CD4-positive, alpha-beta T cell treated with Interleukin-4 for 1 hour (primary cell): ENCODE data around the gene MYCL.
"Not testable (repeated sequence)": the region's sequence is repeated elsewhere in the genome, so short reads cannot be mapped to it uniquely, and the experiment has no call there.

Experiments
- DNase-seq, 2 donors: peaks; one replicate each; pipeline ENCODE4 v3.0.0-alpha.2; 2020 to 2022

Gene MYCL

GRCh38 chr1:39890273-39890672, 11.4 kb downstream of the MYCL start:
- no peak for DNase-seq

DNA sequence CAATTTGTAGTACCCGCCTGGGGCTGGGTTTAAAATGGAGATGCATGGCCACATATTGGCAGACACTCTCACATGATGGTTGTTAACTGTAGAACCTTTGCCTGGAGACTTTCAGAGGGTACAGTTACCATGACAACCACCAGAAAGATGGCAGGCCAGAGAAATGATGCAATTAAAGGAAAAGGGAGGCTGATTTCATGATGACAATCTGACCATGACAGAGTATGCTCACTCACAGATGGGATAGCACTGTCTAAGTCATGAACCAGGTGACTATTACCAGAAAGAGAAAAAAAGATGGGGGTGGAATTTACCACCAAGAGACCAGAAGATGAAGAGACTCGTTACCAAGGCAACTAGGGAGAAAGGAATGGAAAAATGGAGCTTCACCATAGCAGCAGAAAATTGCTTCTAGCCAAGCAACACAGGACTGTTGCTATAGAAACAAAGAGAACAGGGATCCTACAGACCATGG, 14.9 kb downstream of the MYCL start:
- no peak for DNase-seq

GRCh38 chr1:39885516-39885915, 16.2 kb downstream of the MYCL start:
- no peak for DNase-seq

GRCh38 chr1:39882152-39882551, 19.6 kb downstream of the MYCL start:
- no peak for DNase-seq

DNA sequence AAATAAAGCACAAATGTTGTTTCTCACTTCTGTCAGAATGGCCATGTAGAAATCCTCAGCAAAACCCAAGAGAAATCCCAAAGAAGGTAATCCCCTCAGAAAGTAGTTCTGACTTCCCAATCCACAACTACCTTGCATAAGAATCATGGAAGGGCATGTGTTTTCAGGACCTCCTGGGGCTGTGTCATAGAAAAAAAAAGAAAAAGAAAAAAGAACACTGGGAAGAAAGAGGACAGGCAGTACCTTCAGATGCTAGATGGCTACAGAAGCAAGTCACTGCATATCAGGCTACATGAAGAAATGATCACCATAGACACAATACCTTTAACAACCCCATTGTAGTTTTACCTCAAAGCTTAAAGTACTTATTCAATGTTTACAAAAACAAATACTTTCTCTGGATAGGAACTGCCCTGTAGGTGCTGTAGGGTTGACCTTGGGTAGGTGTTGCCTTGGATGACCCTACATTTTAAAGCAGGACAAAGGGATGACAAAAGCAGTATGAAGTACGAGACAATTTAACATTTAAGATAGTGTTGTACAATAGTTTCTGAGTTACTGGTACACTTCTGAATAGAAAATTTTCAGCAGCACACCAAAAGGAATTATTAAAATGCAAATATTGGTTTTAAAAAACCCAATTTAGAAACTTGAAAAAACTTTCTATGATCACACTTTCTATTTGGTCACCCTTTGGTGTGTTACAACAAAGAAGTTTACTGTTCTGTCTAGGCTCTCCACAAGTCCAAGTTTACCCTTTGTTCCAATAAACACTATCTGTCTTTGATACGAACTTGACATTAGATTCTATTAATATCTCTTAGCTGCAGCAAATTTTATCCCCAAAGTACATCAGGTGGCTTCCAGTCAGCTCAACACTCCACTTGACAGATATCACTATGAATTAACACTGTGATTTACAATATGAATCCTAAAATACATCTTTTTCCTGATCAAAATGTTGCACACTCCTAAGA, 23.4 kb downstream of the MYCL start:
- no peak for DNase-seq

DNA sequence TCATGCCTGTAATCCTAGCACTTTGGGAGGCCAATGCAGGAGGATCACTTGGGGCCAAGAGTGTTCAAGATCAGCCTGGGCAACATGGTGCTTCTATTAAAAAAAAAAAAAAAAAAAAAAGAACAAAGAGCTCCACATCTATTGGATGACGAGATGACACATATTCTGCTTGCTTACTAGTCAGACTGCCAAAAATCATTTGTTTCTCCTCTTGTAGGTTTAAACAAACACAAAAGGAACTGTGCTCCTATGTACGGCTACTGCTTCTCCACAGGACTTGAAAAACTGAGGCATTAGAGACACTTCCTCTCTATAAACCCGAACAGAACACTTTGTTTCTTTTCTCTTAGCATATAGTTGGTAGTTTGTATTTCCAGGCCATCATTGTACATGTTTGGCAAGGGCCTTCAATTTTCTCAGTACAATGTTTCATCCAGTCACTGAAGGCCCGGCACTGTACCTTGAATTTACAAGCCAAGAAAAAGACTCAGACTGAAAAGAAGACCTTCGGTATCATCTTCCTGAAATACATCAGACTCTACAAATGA, 24.4 kb downstream of the MYCL start:
- no peak for DNase-seq

- DNase-seq, result no peak
These were observed 25.6 kb downstream of the MYCL start for GRCh38 chr1:39876144-39876543.

GRCh38 chr1:39872698-39873097, 29.0 kb downstream of the MYCL start:
- no peak for DNase-seq

DNA sequence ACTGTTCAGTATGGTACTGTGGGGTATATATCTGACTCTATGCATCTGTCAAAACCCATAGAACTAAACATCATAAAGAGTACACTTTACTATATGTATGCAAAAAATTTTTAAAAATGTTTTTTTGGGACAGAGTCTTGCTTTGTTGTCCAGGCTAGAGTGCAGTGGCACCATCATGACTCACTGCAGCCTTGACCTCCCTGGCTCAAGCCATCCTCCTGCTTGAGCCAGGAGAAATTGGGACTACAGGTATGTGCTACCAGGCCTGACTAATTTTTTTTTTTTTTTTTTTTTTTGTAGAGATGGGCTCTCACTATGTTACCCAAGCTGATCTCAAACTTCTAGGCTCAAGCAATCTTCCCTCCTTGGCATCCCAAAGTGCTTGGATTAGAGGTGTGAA, 29.9 kb downstream of the MYCL start:
- no peak for DNase-seq

DNA sequence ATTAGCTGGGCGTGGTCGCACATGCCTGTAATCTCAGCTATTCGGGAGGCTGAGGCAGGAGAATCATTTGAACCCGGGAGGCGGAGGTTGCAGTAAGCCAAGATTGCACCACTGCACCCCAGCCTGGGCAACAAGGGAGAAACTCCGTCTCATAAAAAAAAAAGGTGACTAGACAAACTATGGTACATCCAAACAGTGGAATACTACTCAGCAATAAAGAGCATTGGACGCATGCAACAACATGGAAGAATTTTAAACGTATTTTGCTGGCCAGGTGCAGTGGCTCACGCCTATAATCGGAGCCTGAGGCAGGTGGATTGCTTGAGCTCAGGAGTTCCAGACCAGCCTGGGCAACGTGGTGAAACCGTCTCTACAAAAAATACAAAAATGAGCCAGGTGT, 30.7 kb downstream of the MYCL start:
- DNase-seq, result not testable (repeated sequence)

DNA sequence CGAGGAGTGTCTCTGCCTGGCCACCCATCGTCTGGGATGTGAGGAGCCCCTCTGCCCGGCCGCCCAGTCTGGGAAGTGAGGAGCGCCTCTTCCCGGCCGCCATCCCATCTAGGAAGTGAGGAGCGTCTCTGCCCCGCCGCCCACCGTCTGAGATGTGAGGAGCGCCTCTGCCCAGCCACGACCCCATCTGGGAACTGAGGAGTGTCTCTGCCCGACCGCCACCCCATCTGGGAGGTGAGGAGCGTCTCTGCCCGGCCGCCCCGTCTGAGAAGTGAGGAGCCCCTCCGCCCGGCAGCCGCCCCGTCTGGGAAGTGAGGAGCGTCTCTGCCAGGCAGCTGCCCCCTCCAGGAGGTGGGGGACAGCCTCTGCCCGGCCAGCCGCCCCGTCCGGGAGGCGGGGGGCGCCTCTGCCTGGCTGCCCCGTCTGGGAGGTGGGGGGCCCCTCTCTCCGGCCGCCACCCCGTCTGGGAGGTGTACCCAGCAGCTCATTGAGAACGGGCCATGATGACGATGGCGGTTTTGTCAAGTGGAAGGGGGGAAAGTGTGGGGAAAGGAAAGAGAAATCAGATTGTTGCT, 32.1 kb downstream of the MYCL start:
- DNase-seq, result not testable (repeated sequence)

GRCh38 chr1:39866767-39867166, 35.0 kb downstream of the MYCL start:
- no peak for DNase-seq

DNA sequence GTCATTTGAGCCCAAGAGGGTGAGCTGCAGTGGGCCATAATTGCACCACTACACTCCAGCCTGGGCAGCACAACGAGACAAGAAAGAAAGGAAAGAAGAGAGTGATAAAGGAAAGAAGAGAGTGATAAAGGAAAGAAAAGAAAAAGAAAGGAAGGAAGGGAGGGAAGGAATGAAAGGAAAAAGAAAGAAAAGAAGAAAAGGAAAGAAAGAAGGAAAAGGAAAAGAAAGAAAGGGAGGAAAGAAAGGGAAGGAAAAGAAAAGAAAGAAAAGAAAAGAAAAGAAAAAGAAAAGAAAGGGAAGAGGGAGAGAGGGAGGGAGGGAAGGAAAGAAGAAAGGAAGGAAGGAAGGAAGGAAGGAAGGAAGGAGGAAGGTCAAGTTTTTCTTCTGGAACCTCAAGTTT, 36.0 kb downstream of the MYCL start:
- DNase-seq, result no peak

- DNase-seq, result no peak
These were observed 38.5 kb downstream of the MYCL start for GRCh38 chr1:39863177-39863576.

DNA sequence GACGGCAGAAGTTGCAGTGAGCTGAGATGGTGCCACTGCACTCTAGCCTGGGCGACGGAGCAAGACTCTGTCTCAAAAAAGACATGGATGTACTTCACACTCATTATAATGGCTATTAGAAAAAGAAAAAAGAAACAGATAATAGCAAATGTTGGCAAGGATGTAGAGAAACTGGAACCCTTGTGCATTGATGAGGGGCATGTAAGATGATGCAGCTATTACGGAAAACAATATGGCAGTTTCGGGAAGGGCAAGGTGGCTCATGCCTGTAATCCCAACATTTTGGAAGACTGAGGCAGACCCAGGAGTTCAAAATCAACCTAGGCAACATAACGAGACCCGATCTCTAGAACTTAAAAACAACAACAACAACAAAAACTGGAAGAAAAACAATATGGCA, 40.7 kb downstream of the MYCL start:
- no peak for DNase-seq

- no peak for DNase-seq
These were observed 41.6 kb downstream of the MYCL start for GRCh38 chr1:39859859-39860812.

- no peak for DNase-seq
These were observed 43.4 kb downstream of the MYCL start for GRCh38 chr1:39858315-39858714.

- no peak for DNase-seq
These were observed 44.4 kb downstream of the MYCL start for GRCh38 chr1:39857126-39857878.

GRCh38 chr1:39854738-39855137, 47.0 kb downstream of the MYCL start:
- DNase-seq, result no peak

- DNase-seq, result no peak
These were observed 47.4 kb downstream of the MYCL start for GRCh38 chr1:39854314-39854713.

DNA sequence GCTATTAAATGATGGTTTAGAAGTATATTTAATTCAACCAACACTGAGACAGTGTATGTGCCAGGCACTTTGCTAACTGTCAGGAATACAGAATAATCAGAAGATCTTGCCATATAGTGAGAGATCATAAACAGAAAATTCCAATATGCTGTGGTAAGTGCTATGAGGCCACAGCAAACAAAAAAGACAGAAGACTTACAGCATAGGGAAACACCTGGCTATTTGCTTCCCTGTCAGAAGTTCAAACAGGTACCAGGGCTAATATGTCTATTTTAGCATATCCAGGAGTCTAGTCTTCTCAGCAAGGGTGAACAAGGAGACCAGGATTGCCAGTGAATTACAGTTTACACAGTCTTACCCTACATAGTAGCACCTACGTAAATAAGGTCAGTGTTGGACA, 48.8 kb downstream of the MYCL start:
- no peak for DNase-seq

DNA sequence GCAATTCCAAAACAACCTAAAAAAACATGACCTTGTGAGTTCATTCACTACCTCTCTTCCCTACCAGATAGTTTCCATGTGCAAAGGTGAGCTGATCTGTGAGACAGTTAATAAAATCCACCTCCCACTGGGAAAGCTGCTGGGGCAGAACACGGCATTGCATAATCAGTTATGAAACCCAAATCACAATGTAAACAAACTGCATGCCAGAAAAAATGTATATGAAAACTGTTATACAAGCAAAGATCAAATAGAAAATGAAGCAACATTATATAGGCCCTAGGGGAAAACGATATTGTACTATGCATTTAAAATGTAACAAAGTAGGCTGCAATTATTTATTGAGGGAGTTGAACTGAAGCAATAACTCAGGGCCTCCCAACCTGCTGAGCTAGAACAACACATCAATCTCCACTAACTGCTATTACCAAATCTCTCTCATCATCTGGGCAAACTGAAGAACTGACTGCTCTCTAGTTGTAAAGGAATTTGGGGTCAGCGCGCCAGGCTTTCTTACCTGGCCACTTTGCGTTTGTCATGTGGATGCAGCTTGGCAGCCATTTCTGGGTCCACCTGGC, 49.4 kb downstream of the MYCL start:
- DNase-seq, result no peak
